Suprapubic skin (tissue), 3 donors: ENCODE measurements around the gene RAB6B.

Experiments used
- POLR2A ChIP-seq, 2 donors: fragments of 450-650 bp; IDR thresholded peaks; one replicate each; pipeline ENCODE4 v1.6.1; 2017; ENCODE audit warnings: antibody characterized with exemption in 2 of 2, mild to moderate bottlenecking in 2 of 2, moderate library complexity in 2 of 2
- TF ChIP-seq, protein P1 (sequence below), 2 donors: fragments of 200-600 bp in 1 of 2; fragments of 450-650 bp in 1 of 2; sonication (generic) in 1 of 2; IDR thresholded peaks; one replicate each; pipeline ENCODE4 v1.5.1; 2016 to 2019; ENCODE audit warnings: antibody characterized with exemption in 2 of 2, mild to moderate bottlenecking in 1 of 2, moderate library complexity in 1 of 2

- no peak for TF ChIP-seq POLR2A (IDR thresholded peaks at IDR 0.05)
- TF ChIP-seq, protein P1, sequence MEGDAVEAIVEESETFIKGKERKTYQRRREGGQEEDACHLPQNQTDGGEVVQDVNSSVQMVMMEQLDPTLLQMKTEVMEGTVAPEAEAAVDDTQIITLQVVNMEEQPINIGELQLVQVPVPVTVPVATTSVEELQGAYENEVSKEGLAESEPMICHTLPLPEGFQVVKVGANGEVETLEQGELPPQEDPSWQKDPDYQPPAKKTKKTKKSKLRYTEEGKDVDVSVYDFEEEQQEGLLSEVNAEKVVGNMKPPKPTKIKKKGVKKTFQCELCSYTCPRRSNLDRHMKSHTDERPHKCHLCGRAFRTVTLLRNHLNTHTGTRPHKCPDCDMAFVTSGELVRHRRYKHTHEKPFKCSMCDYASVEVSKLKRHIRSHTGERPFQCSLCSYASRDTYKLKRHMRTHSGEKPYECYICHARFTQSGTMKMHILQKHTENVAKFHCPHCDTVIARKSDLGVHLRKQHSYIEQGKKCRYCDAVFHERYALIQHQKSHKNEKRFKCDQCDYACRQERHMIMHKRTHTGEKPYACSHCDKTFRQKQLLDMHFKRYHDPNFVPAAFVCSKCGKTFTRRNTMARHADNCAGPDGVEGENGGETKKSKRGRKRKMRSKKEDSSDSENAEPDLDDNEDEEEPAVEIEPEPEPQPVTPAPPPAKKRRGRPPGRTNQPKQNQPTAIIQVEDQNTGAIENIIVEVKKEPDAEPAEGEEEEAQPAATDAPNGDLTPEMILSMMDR (IDR thresholded peaks at IDR 0.05), result no peak
These were observed 68.0 kb downstream of the RAB6B start for GRCh38 chr3:133827684-133828083.
